Measurements from ENCODE around the gene NAV2. TPM values are rescaled to one million over a fixed set of nuclear protein-coding genes. Genes with fewer than 3 reads are reported as not detected.

Gene NAV2
- total and polyA plus RNA-seq, 2 experiments from 2014 or later, result 26.0 to 45.0 TPM

DNA sequence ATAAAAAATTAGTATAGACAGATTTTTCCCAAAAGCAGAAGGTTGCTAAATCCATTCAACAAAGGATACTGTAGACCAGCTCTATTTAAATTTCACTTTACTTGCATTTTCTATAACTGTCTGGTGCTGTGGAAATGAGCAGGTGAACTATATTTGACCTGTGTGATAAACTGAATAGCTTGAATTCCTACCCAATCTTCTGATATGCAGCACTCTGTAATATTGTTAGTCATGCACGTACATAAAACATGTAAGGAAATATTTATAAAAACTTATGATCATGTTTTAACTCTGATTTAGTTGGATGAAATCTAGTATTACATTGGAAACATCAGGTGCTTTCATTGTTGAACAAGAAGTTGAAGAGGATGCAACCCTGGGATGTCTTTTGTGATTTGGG, 234.0 kb downstream of the NAV2 start:
- TF ChIP-seq, protein P1, sequence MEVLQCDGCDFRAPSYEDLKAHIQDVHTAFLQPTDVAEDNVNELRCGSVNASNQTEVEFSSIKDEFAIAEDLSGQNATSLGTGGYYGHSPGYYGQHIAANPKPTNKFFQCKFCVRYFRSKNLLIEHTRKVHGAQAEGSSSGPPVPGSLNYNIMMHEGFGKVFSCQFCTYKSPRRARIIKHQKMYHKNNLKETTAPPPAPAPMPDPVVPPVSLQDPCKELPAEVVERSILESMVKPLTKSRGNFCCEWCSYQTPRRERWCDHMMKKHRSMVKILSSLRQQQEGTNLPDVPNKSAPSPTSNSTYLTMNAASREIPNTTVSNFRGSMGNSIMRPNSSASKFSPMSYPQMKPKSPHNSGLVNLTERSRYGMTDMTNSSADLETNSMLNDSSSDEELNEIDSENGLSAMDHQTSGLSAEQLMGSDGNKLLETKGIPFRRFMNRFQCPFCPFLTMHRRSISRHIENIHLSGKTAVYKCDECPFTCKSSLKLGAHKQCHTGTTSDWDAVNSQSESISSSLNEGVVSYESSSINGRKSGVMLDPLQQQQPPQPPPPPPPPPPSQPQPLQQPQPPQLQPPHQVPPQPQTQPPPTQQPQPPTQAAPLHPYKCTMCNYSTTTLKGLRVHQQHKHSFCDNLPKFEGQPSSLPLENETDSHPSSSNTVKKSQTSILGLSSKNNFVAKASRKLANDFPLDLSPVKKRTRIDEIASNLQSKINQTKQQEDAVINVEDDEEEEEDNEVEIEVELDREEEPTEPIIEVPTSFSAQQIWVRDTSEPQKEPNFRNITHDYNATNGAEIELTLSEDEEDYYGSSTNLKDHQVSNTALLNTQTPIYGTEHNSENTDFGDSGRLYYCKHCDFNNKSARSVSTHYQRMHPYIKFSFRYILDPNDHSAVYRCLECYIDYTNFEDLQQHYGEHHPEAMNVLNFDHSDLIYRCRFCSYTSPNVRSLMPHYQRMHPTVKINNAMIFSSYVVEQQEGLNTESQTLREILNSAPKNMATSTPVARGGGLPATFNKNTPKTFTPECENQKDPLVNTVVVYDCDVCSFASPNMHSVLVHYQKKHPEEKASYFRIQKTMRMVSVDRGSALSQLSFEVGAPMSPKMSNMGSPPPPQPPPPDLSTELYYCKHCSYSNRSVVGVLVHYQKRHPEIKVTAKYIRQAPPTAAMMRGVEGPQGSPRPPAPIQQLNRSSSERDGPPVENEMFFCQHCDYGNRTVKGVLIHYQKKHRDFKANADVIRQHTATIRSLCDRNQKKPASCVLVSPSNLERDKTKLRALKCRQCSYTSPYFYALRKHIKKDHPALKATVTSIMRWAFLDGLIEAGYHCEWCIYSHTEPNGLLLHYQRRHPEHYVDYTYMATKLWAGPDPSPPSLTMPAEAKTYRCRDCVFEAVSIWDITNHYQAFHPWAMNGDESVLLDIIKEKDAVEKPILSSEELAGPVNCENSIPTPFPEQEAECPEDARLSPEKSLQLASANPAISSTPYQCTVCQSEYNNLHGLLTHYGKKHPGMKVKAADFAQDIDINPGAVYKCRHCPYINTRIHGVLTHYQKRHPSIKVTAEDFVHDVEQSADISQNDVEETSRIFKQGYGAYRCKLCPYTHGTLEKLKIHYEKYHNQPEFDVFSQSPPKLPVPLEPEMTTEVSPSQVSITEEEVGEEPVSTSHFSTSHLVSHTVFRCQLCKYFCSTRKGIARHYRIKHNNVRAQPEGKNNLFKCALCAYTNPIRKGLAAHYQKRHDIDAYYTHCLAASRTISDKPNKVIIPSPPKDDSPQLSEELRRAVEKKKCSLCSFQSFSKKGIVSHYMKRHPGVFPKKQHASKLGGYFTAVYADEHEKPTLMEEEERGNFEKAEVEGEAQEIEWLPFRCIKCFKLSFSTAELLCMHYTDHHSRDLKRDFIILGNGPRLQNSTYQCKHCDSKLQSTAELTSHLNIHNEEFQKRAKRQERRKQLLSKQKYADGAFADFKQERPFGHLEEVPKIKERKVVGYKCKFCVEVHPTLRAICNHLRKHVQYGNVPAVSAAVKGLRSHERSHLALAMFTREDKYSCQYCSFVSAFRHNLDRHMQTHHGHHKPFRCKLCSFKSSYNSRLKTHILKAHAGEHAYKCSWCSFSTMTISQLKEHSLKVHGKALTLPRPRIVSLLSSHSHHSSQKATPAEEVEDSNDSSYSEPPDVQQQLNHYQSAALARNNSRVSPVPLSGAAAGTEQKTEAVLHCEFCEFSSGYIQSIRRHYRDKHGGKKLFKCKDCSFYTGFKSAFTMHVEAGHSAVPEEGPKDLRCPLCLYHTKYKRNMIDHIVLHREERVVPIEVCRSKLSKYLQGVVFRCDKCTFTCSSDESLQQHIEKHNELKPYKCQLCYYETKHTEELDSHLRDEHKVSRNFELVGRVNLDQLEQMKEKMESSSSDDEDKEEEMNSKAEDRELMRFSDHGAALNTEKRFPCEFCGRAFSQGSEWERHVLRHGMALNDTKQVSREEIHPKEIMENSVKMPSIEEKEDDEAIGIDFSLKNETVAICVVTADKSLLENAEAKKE (CRISPR knock-in tag; IDR thresholded peaks at IDR 0.05), result no peak
- TF ChIP-seq NANOG (IDR thresholded peaks at IDR 0.05; ENCODE audit: borderline replicate concordance) (no peak), CREB1 (CRISPR knock-in tag; IDR thresholded peaks at IDR 0.05; ENCODE audit: low read depth) (no peak), STAT1 (IDR thresholded peaks at IDR 0.05; ENCODE audit: unreplicated experiment) (no peak), EZH2 (IDR thresholded peaks at IDR 0.05; ENCODE audit: low read depth, unreplicated experiment) (no peak), JUNB (IDR thresholded peaks at IDR 0.05; ENCODE audit: unreplicated experiment) (no peak), POLR2AphosphoS5 (IDR thresholded peaks at IDR 0.05; ENCODE audit: low read depth) (no peak), ETS1 (IDR thresholded peaks at IDR 0.05) (no peak), ZNF331 (CRISPR knock-in tag; IDR thresholded peaks at IDR 0.05; ENCODE audit: low read depth) (no peak), EZH2phosphoT487 (IDR thresholded peaks at IDR 0.05; ENCODE audit: unreplicated experiment) (no peak), ZNF114 (CRISPR knock-in tag; IDR thresholded peaks at IDR 0.05) (no peak)
- TF ChIP-seq, protein P2, sequence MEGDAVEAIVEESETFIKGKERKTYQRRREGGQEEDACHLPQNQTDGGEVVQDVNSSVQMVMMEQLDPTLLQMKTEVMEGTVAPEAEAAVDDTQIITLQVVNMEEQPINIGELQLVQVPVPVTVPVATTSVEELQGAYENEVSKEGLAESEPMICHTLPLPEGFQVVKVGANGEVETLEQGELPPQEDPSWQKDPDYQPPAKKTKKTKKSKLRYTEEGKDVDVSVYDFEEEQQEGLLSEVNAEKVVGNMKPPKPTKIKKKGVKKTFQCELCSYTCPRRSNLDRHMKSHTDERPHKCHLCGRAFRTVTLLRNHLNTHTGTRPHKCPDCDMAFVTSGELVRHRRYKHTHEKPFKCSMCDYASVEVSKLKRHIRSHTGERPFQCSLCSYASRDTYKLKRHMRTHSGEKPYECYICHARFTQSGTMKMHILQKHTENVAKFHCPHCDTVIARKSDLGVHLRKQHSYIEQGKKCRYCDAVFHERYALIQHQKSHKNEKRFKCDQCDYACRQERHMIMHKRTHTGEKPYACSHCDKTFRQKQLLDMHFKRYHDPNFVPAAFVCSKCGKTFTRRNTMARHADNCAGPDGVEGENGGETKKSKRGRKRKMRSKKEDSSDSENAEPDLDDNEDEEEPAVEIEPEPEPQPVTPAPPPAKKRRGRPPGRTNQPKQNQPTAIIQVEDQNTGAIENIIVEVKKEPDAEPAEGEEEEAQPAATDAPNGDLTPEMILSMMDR (conservative IDR thresholded peaks at IDR 0.05; ENCODE audit: low read depth in 2 of 2), result no peak
- TF ChIP-seq, protein P3, sequence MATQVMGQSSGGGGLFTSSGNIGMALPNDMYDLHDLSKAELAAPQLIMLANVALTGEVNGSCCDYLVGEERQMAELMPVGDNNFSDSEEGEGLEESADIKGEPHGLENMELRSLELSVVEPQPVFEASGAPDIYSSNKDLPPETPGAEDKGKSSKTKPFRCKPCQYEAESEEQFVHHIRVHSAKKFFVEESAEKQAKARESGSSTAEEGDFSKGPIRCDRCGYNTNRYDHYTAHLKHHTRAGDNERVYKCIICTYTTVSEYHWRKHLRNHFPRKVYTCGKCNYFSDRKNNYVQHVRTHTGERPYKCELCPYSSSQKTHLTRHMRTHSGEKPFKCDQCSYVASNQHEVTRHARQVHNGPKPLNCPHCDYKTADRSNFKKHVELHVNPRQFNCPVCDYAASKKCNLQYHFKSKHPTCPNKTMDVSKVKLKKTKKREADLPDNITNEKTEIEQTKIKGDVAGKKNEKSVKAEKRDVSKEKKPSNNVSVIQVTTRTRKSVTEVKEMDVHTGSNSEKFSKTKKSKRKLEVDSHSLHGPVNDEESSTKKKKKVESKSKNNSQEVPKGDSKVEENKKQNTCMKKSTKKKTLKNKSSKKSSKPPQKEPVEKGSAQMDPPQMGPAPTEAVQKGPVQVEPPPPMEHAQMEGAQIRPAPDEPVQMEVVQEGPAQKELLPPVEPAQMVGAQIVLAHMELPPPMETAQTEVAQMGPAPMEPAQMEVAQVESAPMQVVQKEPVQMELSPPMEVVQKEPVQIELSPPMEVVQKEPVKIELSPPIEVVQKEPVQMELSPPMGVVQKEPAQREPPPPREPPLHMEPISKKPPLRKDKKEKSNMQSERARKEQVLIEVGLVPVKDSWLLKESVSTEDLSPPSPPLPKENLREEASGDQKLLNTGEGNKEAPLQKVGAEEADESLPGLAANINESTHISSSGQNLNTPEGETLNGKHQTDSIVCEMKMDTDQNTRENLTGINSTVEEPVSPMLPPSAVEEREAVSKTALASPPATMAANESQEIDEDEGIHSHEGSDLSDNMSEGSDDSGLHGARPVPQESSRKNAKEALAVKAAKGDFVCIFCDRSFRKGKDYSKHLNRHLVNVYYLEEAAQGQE (IDR thresholded peaks at IDR 0.05; ENCODE audit: unreplicated experiment), result no peak
- H3K27me3 Mint-ChIP-seq (ENCODE audit: insufficient read depth, low read depth, poor library complexity), result peaks cover 3% of the 10 kb centered on the region
- Histone ChIP-seq H4K20me1 (replicated peaks; ENCODE audit: insufficient read depth) (peaks cover 8% of the 10 kb centered on the region), H3F3A (replicated peaks; ENCODE audit: low read depth) (0 out of 2 replicates have a peak, but pooled peaks cover 7% of the 10 kb centered on the region), H3K27me3 (ENCODE audit: insufficient read depth) (no peaks in the 10 kb centered on the region), H3K36me3 (ENCODE audit: insufficient read depth) (no peaks in the 10 kb centered on the region; the same call in 1 of the 2 replicates), H3K79me2 (replicated peaks; ENCODE audit: insufficient read depth) (0 out of 2 replicates have a peak, but pooled peaks cover 5% of the 10 kb centered on the region), H3K4me3 (no peak overlapping the region), H3K4me1 (ENCODE audit: insufficient read depth) (0 out of 2 replicates have a peak, but pooled peaks cover under 1% of the 10 kb centered on the region), H3K4me2 (no peak overlapping the region), H2AFZ (no peak overlapping the region), H3K27ac (ENCODE audit: low read depth) (no peak overlapping the region), H3K9me2 (ENCODE audit: insufficient read depth) (no peaks in the 10 kb centered on the region)
- ATAC-seq, result no peak
- H3K27ac Mint-ChIP-seq, result no peak overlapping the region
- DNase-seq (ENCODE audit: low spot score), result no peak
- peaks cover 9% of the 10 kb centered on the region; the same call in 2 of the 3 replicates for H3K4me1 Mint-ChIP-seq
- H3K36me3 Mint-ChIP-seq (ENCODE audit: low read depth), result peaks cover 38% of the 10 kb centered on the region
- H3K9me3 Mint-ChIP-seq, result no peaks in the 10 kb centered on the region
- H3K4me3 Mint-ChIP-seq, result no peak overlapping the region

Measured in GM23338 (cell line).